Measurements from ENCODE around the gene LRP1B.

LRP1B gene

GRCh38 chr2:141806090-141806489 lies 324.7 kb downstream of the LRP1B start:
- TF ChIP-seq GATA3 (IDR thresholded peaks at IDR 0.05; ENCODE audit: low read depth, low read length): no peak
- no peak for TF ChIP-seq GATA2 (IDR thresholded peaks at IDR 0.05; ENCODE audit: low read depth, low read length)

- TF ChIP-seq GATA2 (IDR thresholded peaks at IDR 0.05; ENCODE audit: low read depth, low read length): no peak
- no peak for TF ChIP-seq GATA3 (IDR thresholded peaks at IDR 0.05; ENCODE audit: low read depth, low read length)
Observed at GRCh38 chr2:141805302-141805701, 325.5 kb downstream of the LRP1B start.

- TF ChIP-seq GATA2 (IDR thresholded peaks at IDR 0.05; ENCODE audit: low read depth, low read length): no peak
Observed at GRCh38 chr2:141796449-141796848, 334.4 kb downstream of the LRP1B start.

- TF ChIP-seq GATA2 (IDR thresholded peaks at IDR 0.05; ENCODE audit: low read depth, low read length) (no peak), GATA3 (IDR thresholded peaks at IDR 0.05; ENCODE audit: low read depth, low read length) (no peak)
Observed at GRCh38 chr2:141791521-141791920, 339.3 kb downstream of the LRP1B start.

DNA sequence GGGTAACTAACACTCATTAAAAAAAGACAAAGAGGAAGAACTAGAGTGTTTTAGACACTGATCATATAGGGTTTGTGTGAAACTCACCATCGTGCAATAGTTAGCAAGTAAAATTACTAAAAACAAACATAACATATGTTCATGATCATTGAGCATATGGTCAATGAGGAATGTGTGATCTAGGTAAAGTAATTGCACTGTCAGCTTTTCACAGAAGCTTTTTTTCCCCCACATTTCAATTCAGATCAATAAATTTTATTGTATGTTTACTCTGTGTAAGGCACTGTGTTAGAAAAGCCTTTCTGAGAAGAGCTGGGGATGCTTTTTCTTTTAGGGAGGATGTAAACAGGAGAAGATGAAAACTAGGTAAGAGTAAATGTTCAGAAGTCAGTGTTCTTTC lies 348.2 kb downstream of the LRP1B start:
- TF ChIP-seq GATA3 (IDR thresholded peaks at IDR 0.05; ENCODE audit: low read depth, low read length) (no peak), GATA2 (IDR thresholded peaks at IDR 0.05; ENCODE audit: low read depth, low read length) (no peak)

- no peak for TF ChIP-seq GATA2 (IDR thresholded peaks at IDR 0.05; ENCODE audit: low read depth, low read length)
- TF ChIP-seq GATA3 (IDR thresholded peaks at IDR 0.05; ENCODE audit: low read depth, low read length): no peak
Observed at GRCh38 chr2:141778315-141778835, 352.4 kb downstream of the LRP1B start.

- no peak for TF ChIP-seq GATA2 (IDR thresholded peaks at IDR 0.05; ENCODE audit: low read depth, low read length)
- TF ChIP-seq GATA3 (IDR thresholded peaks at IDR 0.05; ENCODE audit: low read depth, low read length): no peak
Observed at GRCh38 chr2:141770530-141770929, 360.3 kb downstream of the LRP1B start.

DNA sequence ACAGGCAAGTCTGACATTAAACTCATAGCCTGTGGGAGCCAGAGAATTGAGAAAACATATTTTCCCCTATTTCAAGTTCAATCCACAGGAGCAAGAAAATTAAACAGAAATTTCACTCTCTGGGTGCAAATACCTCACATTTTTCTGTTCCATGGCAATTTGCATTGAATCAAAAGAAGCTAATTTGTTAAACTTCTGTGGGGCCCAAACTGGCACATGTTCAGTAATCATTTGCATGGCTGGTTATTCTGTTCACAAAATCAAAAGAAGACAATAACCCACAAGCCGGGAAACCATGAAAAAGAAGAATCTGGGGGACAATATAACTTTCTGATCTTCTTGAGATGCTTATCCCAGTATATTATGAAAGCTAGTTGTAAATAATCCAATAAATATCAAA lies 363.1 kb downstream of the LRP1B start:
- no peak for TF ChIP-seq GATA3 (IDR thresholded peaks at IDR 0.05; ENCODE audit: low read depth, low read length)
- no peak for TF ChIP-seq GATA2 (IDR thresholded peaks at IDR 0.05; ENCODE audit: low read depth, low read length)

- TF ChIP-seq GATA3 (IDR thresholded peaks at IDR 0.05; ENCODE audit: low read depth, low read length): no peak
- TF ChIP-seq GATA2 (IDR thresholded peaks at IDR 0.05; ENCODE audit: low read depth, low read length): no peak
Observed at GRCh38 chr2:141767051-141767450, 363.8 kb downstream of the LRP1B start.

GRCh38 chr2:141766225-141766624 lies 364.6 kb downstream of the LRP1B start:
- TF ChIP-seq GATA3 (IDR thresholded peaks at IDR 0.05; ENCODE audit: low read depth, low read length) (no peak), GATA2 (IDR thresholded peaks at IDR 0.05; ENCODE audit: low read depth, low read length) (no peak)

DNA sequence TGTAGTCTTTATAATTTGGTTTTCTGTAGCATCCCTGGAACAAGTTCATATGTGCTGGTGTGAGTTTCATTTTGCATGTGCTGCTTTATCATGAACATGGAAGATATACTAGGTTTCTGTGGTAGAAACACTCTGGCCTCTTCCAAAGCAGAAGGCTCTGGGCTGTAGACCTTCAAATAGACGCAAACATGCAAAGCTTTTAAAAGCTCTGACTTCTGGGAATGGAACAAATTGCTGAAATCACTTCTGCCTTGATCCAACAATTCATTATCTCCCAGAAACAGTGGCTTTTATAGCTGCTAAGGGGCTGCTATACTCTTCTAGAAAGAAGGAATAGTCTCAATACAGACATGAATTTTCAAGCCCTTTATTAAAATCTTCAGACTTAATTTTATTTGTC lies 382.2 kb downstream of the LRP1B start:
- no peak for TF ChIP-seq GATA3 (IDR thresholded peaks at IDR 0.05; ENCODE audit: low read depth, low read length)
- TF ChIP-seq GATA2 (IDR thresholded peaks at IDR 0.05; ENCODE audit: low read depth, low read length): no peak

DNA sequence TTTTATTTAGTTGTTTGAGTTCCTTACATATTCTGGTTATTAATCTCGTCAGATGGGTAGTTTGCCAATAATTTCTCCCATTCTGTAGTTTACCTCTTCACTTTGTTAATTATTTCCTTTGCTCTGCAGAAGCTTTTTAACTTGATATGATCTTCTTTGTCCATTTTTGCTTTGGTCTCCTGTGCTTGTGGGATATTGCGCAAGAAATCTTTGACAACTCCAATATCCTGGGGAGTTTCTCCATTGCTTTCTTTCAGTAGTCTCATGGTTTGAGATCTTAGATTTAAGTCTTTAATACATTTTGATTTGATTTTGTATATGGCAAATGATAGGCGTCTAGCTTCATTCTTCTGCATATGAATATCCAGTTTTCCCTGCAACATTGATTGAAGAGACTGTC lies 389.2 kb downstream of the LRP1B start:
- no peak for TF ChIP-seq GATA2 (IDR thresholded peaks at IDR 0.05; ENCODE audit: low read depth, low read length)
- no peak for TF ChIP-seq GATA3 (IDR thresholded peaks at IDR 0.05; ENCODE audit: low read depth, low read length)

DNA sequence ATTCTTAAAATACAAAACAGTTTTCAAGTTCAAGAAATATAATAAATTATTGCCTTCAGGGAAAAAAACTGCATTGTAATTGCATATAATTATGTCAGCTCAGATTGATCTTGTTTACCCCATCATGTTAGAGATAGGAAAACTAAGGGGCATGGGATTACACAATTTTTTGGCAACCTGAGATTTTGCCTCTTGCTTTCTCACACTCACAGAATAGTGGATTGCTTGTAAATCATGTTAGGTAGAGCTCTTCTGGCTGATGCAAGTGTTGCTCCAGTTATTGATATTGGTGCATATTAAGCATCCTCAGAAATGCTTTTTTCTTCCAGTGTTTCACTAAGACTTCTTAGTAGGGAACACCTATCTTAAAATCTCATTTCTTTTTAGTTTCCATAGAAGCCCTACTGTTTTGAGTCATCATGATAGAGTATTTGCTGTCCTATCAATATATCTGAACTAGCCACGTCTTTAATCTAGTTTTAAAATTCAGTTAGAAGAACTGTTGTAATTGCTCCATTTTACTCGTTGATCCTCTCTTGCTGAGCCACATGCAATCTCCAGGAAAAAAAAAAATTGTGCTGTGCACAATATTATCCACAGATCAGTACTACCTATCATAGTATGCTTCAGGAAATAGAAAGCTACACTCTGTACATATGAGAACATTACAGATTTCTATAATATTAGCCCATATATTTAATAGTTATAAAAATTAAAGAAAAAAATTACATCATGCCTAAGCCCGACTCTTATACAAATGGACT lies 393.1 kb downstream of the LRP1B start:
- TF ChIP-seq GATA3 (IDR thresholded peaks at IDR 0.05; ENCODE audit: low read depth, low read length) (no peak), GATA2 (IDR thresholded peaks at IDR 0.05; ENCODE audit: low read depth, low read length) (no peak)

GRCh38 chr2:141736466-141736865 lies 394.4 kb downstream of the LRP1B start:
- no peak for TF ChIP-seq GATA2 (IDR thresholded peaks at IDR 0.05; ENCODE audit: low read depth, low read length)
- TF ChIP-seq GATA3 (IDR thresholded peaks at IDR 0.05; ENCODE audit: low read depth, low read length): no peak

GRCh38 chr2:141728886-141729285 lies 401.9 kb downstream of the LRP1B start:
- no peak for TF ChIP-seq GATA3 (IDR thresholded peaks at IDR 0.05; ENCODE audit: low read depth, low read length)

DNA sequence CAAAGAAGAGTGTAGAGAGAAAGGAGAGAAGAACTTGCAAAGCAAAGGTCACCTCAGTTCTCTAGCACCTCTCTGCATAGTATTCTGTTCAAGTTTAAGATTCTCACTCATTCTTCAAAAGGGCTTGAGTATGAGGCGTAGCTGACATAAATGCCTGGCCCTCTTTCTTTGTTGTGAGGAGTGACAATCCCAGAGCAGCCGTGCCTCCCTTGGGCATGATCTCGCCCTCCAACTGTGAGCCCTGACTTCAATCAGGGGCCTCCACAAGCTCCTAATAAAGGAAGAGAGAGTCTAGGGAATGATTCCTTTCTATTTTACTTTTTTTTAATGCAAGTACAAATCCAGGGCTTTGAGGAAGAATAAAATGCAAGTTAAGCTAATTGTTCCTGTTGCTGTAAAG lies 402.7 kb downstream of the LRP1B start:
- no peak for TF ChIP-seq GATA2 (IDR thresholded peaks at IDR 0.05; ENCODE audit: low read depth, low read length)
- TF ChIP-seq GATA3 (IDR thresholded peaks at IDR 0.05; ENCODE audit: low read depth, low read length): no peak
